Stimulated activated CD4-positive, alpha-beta T cell treated with anti-CD3 and anti-CD28 coated beads, Interleukin-4, amount 100 ng/mL, for 48 hours (primary cell): ENCODE results near the gene MTCL1.
"Not testable (repeated sequence)": the region's sequence is repeated elsewhere in the genome, so short reads cannot be mapped to it uniquely, and the experiment has no call there.

Experiments
- DNase-seq, 2 donors: peaks; one replicate each; pipeline ENCODE4 v3.0.0-alpha.2; 2020; ENCODE audit warnings: low read depth in 2 of 2

MTCL1 gene

GRCh38 chr18:8744038-8744437 lies 38.7 kb downstream of the MTCL1 start:
- DNase-seq, result no peak

- no peak for DNase-seq
Measured at GRCh38 chr18:8744656-8745055, 39.3 kb downstream of the MTCL1 start.

GRCh38 chr18:8745355-8746014 lies 40.1 kb downstream of the MTCL1 start:
- DNase-seq, result no peak

GRCh38 chr18:8747440-8747937 lies 42.1 kb downstream of the MTCL1 start:
- DNase-seq, result no peak

GRCh38 chr18:8749492-8749891 lies 44.1 kb downstream of the MTCL1 start:
- no peak for DNase-seq

- no peak for DNase-seq
Measured at GRCh38 chr18:8750954-8751415, 45.6 kb downstream of the MTCL1 start.

- no peak for DNase-seq
Measured at GRCh38 chr18:8751692-8752091, 46.3 kb downstream of the MTCL1 start.

GRCh38 chr18:8752329-8752728 lies 47.0 kb downstream of the MTCL1 start:
- no peak for DNase-seq

GRCh38 chr18:8754995-8755960 lies 49.9 kb downstream of the MTCL1 start:
- no peak for DNase-seq

- DNase-seq, result no peak
Measured at GRCh38 chr18:8756571-8756970, 51.2 kb downstream of the MTCL1 start.

- no peak for DNase-seq
Measured at GRCh38 chr18:8757396-8757997, 52.1 kb downstream of the MTCL1 start.

GRCh38 chr18:8758466-8758865 lies 53.1 kb downstream of the MTCL1 start:
- DNase-seq, result no peak

GRCh38 chr18:8760984-8761383 lies 55.6 kb downstream of the MTCL1 start:
- no peak for DNase-seq

- not testable (repeated sequence) for DNase-seq
Measured at GRCh38 chr18:8761535-8761934, 56.2 kb downstream of the MTCL1 start.

GRCh38 chr18:8762968-8763367 lies 57.6 kb downstream of the MTCL1 start:
- DNase-seq, result no peak

GRCh38 chr18:8763611-8764010 lies 58.3 kb downstream of the MTCL1 start:
- no peak for DNase-seq

- no peak for DNase-seq
Measured at GRCh38 chr18:8765783-8766463, 60.6 kb downstream of the MTCL1 start.

- no peak for DNase-seq
Measured at GRCh38 chr18:8766559-8767293, 61.4 kb downstream of the MTCL1 start.

GRCh38 chr18:8767340-8767739 lies 62.0 kb downstream of the MTCL1 start:
- DNase-seq, result no peak

GRCh38 chr18:8769509-8770095 lies 64.2 kb downstream of the MTCL1 start:
- no peak for DNase-seq

- no peak for DNase-seq
Measured at GRCh38 chr18:8770657-8771056, 65.3 kb downstream of the MTCL1 start.
